ENCODE results near the gene SLC6A9. TPM values are rescaled to one million over a fixed set of nuclear protein-coding genes. Genes with fewer than 3 reads are reported as not detected.

SLC6A9 gene
- total and polyA plus RNA-seq, 4 donors = 0.57 to 47.7 (median 3.6) TPM

DNA sequence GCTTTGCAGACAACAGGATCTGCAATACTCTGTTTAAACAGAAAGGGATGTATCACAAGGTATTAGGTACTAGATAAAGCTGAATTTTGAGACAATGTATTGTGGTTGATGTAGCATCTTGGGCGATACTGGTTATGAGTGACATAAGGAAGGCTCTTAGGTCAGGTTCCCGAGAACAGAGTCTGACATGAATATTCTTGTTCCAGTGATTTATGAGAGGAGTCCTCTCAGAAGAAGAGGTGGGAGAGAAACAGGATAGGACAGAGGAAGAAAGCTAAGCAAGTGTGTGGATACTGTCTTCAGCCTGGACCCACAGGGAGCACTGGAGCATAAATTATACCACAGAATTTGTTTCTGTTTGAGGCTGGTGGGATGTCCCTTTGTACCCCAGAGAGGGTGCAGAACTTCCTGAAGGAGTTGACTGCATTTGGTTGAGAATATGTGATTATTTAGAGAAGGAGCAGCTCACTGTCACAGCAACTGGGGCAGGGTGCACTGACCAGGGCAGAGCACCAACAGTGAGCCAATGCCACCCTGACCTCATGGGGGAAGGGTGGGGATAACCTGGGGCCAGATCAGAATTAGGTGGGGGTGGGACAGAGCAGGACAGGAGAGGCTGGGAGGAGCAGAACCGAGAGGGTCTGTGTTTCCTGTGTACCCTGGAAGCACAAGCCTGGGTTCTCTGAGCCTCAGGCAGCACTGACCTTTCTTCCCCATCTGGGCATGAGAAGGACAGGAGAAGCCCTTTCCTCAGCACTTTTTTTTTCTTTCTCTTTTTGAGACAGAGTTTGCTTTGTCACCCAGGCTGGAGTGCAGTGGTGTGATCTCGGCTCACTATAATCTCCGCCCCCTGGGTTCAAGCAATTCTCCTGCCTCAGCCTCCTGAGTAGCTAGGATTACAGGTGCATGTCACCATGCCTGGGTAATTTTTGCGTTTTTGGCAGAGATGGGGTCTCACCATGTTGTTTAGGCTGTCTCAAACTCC is 36.3 kb upstream of the SLC6A9 start:
- TF ChIP-seq HNF4A (conservative IDR thresholded peaks at IDR 0.05) (peak; percentile 64 to 72), NR2F2 (IDR thresholded peaks at IDR 0.05) (peak; percentile 18), HNF4G (IDR thresholded peaks at IDR 0.05) (no peak), CTCF (IDR thresholded peaks at IDR 0.05; ENCODE audit: low read depth, low read length, missing input control) (no peak), ATF3 (IDR thresholded peaks at IDR 0.05) (no peak), GABPA (IDR thresholded peaks at IDR 0.05 in 1 of 2, conservative IDR thresholded peaks at IDR 0.05 in 1 of 2) (no peak), SP1 (IDR thresholded peaks at IDR 0.05) (peak; percentile 75), ZBTB33 (IDR thresholded peaks at IDR 0.05) (no peak), EGR1 (IDR thresholded peaks at IDR 0.05; ENCODE audit: low read depth in 2 of 2) (no peak), TAF1 (conservative IDR thresholded peaks at IDR 0.05) (no peak), YY1 (IDR thresholded peaks at IDR 0.05) (no peak), RXRA (IDR thresholded peaks at IDR 0.05) (peak; percentile 85 to 86), RAD21 (IDR thresholded peaks at IDR 0.05) (no peak), FOXA2 (IDR thresholded peaks at IDR 0.05) (no peak), JUND (IDR thresholded peaks at IDR 0.05) (no peak), FOXA1 (IDR thresholded peaks at IDR 0.05) (no peak)
- TF ChIP-seq, protein P1, sequence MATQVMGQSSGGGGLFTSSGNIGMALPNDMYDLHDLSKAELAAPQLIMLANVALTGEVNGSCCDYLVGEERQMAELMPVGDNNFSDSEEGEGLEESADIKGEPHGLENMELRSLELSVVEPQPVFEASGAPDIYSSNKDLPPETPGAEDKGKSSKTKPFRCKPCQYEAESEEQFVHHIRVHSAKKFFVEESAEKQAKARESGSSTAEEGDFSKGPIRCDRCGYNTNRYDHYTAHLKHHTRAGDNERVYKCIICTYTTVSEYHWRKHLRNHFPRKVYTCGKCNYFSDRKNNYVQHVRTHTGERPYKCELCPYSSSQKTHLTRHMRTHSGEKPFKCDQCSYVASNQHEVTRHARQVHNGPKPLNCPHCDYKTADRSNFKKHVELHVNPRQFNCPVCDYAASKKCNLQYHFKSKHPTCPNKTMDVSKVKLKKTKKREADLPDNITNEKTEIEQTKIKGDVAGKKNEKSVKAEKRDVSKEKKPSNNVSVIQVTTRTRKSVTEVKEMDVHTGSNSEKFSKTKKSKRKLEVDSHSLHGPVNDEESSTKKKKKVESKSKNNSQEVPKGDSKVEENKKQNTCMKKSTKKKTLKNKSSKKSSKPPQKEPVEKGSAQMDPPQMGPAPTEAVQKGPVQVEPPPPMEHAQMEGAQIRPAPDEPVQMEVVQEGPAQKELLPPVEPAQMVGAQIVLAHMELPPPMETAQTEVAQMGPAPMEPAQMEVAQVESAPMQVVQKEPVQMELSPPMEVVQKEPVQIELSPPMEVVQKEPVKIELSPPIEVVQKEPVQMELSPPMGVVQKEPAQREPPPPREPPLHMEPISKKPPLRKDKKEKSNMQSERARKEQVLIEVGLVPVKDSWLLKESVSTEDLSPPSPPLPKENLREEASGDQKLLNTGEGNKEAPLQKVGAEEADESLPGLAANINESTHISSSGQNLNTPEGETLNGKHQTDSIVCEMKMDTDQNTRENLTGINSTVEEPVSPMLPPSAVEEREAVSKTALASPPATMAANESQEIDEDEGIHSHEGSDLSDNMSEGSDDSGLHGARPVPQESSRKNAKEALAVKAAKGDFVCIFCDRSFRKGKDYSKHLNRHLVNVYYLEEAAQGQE (IDR thresholded peaks at IDR 0.05) = no peak
- TF ChIP-seq, protein P2, sequence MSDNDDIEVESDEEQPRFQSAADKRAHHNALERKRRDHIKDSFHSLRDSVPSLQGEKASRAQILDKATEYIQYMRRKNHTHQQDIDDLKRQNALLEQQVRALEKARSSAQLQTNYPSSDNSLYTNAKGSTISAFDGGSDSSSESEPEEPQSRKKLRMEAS (IDR thresholded peaks at IDR 0.05) = no peak
- H3K9me3 ChIP-seq (ENCODE audit: control insufficient read depth in 4 of 4, low read length in 3 of 4) = no peaks in the 10 kb centered on the region
- 46% methylated on average over 6 of the region's 6 CpGs for WGBS
- H3K4me1 ChIP-seq (ENCODE audit: control insufficient read depth in 4 of 4, insufficient read depth in 4 of 4, low read length in 3 of 4) = peaks cover 4 to 31% (median 26%) of the 10 kb centered on the region in 4 donors
- DNase-seq (ENCODE audit: low spot score) = no peak
- no peak overlapping the region for H3K4me3 ChIP-seq (ENCODE audit: low read depth in 1 of 3, low read length in 3 of 3)
- no peaks in the 10 kb centered on the region for H3K27me3 ChIP-seq (ENCODE audit: control insufficient read depth in 4 of 4, insufficient read depth in 4 of 4, low read length in 3 of 4)
- H3K9ac ChIP-seq (ENCODE audit: low read depth in 1 of 2, low read length in 2 of 2) = no peak overlapping the region
- H3K36me3 ChIP-seq (ENCODE audit: control insufficient read depth in 4 of 4, insufficient read depth in 3 of 4, low read depth in 1 of 4, low read length in 3 of 4) = no peaks in the 10 kb centered on the region
- peak overlapping the region; percentile 35 to 61 for H3K27ac ChIP-seq (ENCODE audit: low read depth in 1 of 2, low read length in 2 of 2)

Data from liver (tissue), 9 donors.